G401.6 (cell line): ENCODE measurements around the gene PPP3CA.
"Not testable (repeated sequence)": the region's sequence is repeated elsewhere in the genome, so short reads cannot be mapped to it uniquely, and the experiment has no call there.

Source experiments
- FAIRE-seq: peaks from 2 replicates; lab custom pipeline; 2012; peaks lifted over from hg19 to GRCh38; lab: Jason Lieb, UNC

The PPP3CA gene

GRCh38 chr4:101092609-101093008, 254.7 kb downstream of the PPP3CA start:
- FAIRE-seq: not testable (repeated sequence)

DNA sequence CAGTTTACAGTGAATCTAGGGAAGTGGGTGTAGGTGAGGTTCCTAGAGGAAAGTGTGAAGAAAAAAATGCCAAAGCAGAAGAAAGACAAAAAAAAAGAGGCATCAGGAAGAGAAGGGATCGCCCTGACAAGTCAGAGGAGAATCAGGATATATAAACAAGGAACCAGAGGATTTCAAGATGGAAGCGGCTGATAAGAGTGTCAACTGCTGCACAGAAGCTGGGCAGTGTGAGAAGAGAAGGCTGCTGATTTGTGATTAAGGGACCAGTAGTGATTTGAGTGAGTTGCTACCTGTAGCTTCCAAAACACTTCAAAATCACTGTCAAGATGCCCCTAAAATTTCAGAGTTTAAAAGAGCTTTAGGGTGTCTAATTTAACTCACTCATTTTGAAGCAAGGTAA, 258.2 kb downstream of the PPP3CA start:
- FAIRE-seq: no peak

GRCh38 chr4:101086801-101087586, 260.3 kb downstream of the PPP3CA start:
- FAIRE-seq: no peak

- FAIRE-seq: no peak
These were observed 264.2 kb downstream of the PPP3CA start for GRCh38 chr4:101083131-101083530.

DNA sequence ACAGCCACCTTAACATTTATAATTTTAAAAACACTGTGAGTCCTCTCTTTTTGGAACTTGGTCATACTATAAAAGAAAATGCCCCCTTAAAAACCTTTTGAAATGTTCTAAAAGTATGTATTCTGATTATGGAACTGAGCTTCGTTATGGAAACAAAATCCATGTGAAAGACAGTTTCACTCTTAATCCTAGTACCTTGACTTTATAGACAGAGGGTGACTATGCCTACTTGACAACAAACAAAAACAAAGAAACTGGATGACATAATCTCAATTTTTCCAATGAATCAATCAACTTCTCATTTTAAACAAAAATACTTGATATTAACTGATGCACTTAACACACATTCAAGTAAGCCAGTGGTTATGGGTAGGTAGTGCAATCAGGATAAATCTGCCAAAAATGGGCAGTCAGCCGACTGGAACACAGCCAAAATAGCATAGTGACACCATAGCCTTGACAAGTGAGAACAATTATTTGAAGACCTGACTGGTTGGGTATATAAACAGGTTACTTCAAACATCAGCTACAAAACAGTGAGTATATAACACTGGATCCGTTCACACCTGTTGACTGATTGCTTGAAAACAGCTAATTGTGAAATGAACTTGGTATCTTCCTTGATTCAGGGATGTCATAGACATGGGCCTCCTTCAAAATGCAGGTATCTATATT, 265.5 kb downstream of the PPP3CA start:
- FAIRE-seq: no peak

DNA sequence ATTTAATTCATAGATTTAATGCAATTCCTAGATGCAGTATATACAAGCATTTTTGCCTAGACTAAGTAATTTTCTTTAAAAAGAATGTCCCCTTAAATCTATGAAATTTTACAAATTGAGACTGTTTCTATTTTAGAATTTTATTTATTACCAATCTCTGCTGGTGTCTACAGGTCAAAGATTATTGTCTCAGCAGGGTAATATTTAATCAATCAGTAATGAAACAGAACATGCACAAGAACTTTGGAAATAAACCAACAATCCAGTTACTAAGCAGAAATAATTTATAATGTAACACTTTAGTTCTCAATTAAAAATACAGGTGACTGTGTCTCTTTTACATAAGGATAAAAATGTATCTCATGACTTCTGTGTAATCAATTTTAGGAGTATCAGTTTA, 266.2 kb downstream of the PPP3CA start:
- FAIRE-seq: no peak

GRCh38 chr4:101078950-101079349, 268.4 kb downstream of the PPP3CA start:
- FAIRE-seq: no peak

DNA sequence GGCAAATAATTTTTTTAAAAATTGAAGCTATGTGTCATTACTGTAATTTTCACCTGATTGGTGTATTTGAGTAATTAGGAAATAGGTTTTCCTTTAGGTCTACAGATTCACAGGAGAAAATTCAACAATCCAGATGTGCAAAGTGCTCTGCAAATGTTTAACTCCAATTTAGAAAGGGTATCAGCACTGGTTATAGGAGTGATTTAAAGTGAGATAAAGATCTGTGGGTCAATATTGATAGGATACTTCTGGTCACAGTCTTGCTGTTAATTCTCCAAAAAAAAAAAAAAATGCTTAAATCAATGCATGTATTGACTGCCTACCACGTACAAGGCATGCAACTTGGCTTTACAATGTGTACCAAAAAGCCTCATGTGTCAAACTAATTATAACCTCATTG, 271.3 kb downstream of the PPP3CA start:
- FAIRE-seq: no peak

DNA sequence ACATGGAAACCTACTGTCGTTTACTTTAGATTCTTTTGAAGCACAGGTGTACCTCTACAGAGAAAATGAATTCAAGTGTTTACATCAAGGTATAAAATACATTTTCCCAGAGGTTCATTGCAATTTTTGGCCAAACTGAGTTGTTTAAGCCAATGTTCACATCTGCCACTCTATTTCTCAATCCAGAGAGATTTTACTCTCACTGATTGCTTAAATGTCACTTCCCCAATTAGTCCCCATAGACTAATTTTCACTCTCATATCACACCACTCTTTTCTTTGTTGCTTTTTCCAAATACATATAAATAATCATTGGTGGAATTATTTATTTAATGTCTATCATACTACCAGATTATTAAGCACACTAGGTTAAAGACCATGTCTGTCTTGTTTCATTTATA, 271.8 kb downstream of the PPP3CA start:
- FAIRE-seq: no peak

GRCh38 chr4:101074326-101074725, 273.0 kb downstream of the PPP3CA start:
- FAIRE-seq: no peak

GRCh38 chr4:101071241-101071640, 276.1 kb downstream of the PPP3CA start:
- FAIRE-seq: no peak

DNA sequence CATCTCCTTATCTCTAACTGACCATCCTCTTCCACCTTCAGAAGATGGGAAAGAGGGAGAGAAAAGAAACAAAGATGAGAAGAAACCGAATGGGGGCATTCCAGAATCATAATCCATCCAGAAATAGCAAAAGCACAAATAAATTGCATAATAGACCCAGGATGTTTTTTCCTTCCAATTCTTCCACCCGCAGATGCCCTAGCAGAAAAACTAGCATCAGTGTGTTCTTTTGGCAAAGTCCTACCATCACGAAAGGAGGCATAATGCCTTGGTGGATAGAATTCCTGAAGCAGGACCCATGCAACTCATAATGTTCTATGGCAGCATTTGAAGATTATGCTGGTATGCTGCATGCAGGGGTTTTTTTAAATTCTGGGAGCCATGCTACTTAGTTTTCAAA, 279.2 kb downstream of the PPP3CA start:
- FAIRE-seq: no peak

- FAIRE-seq: no peak
These were observed 279.9 kb downstream of the PPP3CA start for GRCh38 chr4:101067383-101067782.

- FAIRE-seq: no peak
These were observed 280.6 kb downstream of the PPP3CA start for GRCh38 chr4:101066626-101067170.

- no peak for FAIRE-seq
These were observed 281.3 kb downstream of the PPP3CA start for GRCh38 chr4:101065935-101066485.

DNA sequence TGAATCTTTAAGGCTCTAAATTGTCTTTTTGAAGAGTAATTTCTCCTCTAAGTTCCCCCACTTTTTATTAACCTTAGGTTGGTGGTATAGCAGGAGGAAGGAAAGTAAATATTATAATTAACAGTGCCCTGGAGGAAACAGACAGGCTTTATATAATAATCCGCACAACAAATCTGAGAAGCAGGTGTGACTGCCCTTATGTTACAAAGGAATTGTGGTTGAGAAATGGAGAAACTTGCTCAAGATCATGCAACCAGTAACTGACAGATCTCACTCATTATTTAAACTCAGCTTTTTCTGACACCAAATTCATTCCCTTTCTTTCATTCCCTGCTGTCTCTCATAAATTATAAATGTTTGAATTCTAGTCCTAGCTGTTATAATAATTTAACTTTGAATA, 282.0 kb downstream of the PPP3CA start:
- FAIRE-seq: no peak

GRCh38 chr4:101064541-101065180, 282.7 kb downstream of the PPP3CA start:
- no peak for FAIRE-seq

DNA sequence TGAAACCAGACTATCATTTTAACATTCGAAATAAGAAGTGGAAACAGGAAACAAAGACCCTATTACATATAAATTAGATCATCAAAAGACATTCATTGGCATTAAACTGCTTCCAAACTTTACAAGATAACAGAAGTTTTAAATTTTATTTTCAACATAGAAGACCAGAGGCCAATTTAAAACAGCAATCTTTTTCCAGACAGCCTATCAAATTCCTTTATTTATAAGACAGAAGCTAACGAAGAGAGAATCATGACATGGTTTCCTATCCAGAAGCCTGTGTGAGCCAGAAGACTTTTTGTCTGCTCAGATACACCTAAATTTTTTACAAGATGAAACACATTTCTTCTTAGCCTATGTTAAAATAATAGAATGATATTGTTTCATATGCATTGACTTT, 291.9 kb downstream of the PPP3CA start:
- FAIRE-seq: no peak

- no peak for FAIRE-seq
These were observed 296.5 kb downstream of the PPP3CA start for GRCh38 chr4:101050837-101051205.

- no peak for FAIRE-seq
These were observed 297.1 kb downstream of the PPP3CA start for GRCh38 chr4:101050088-101050836.

DNA sequence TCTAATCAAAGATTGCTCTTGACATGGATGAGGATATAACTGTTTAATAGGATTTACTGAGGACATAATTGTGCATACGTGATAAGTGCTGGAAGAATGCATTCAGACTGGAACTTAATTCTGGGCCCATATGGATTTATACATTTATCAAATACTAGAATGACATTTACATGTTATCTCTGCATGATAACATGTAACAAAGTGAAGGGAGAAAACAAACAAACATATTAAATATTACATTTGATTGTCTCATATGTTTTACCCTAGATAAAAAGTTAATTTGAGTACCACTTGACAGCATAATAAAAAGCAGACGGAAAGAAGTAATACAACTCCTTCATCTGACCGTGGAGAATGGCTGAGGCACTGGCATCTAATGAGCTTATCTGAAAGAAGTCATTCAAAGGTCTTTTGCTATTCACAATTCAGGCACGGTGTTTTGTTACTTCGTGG, 297.8 kb downstream of the PPP3CA start:
- no peak for FAIRE-seq

DNA sequence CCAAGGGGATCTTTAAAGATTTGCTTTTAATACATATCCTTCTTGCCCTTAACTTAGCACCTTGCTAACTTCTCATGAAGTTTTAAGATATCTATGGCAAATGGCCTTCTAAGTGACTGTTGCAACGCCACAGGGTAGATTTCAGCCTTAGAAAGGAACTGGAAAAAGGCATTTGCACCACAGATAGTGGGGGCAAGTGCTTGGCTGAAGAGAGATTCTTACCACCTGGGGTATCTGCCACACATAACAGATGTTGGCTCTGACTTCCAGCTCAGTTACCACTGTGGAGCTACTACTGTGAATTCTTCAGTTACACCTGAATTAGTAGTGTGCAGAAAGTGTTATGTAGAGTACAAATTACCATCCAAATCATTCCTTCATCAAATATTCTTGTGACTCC, 302.6 kb downstream of the PPP3CA start:
- no peak for FAIRE-seq
